Panc1 (cell line): ENCODE results near the gene SPATA18. TPM values are rescaled to one million over a fixed set of nuclear protein-coding genes. Genes with fewer than 3 reads are reported as not detected.

Experiments used
- ATAC-seq: fragments of 200-7000 bp; cut with Tn5 transposase; 2 replicates; pipeline ENCODE4 v1.9.1; 2020; ENCODE audit warnings: mild to moderate bottlenecking, moderate library complexity
- BruUV-seq: library from RNA; stranded (reverse); fragments of 400-500 nt; replicated peaks from 2 replicates; lab custom pipeline; 2021; lab: Mats Ljungman, UMichigan
- CTCF ChIA-PET: fragments of 300-600 bp; sonication (Branson Sonifier 250); formaldehyde crosslinking; loops from one replicate; lab custom pipeline; 2022; ENCODE audit warnings: antibody characterized with exemption; lab: Charles Lee
- POLR2A ChIA-PET: fragments of 300-600 bp; sonication (Branson Sonifier 250); formaldehyde crosslinking; loops from one replicate; lab custom pipeline; 2022; ENCODE audit warnings: antibody characterized with exemption; lab: Charles Lee
- DNase-seq: peaks from one replicate; pipeline ENCODE4 v3.0.0-alpha.2; 2010; ENCODE audit warnings: low read depth, low spot score
- H3K27ac ChIP-seq: 2 replicates; pipeline ENCODE4 v1.5.1; 2011; ENCODE audit warnings: mild to moderate bottlenecking, low read length, inconsistent platforms
- H3K27me3 ChIP-seq: fragments of 200-500 bp; sonication (Bioruptor generic); 2 replicates; pipeline ENCODE4 v1.6.0; 2014; ENCODE audit warnings: low read length, inconsistent platforms; ENCODE audit not compliant: control insufficient read depth, insufficient read depth
- H3K36me3 ChIP-seq: fragments of 200-500 bp; sonication (Bioruptor generic); 2 replicates; pipeline ENCODE4 v1.5.1; 2014; ENCODE audit warnings: inconsistent platforms, mild to moderate bottlenecking, low read length, moderate library complexity; ENCODE audit not compliant: control insufficient read depth, insufficient read depth
- H3K4me1 ChIP-seq: 2 replicates; pipeline ENCODE4 v1.5.1; 2011; ENCODE audit warnings: inconsistent platforms, mild to moderate bottlenecking, low read length, moderate library complexity; ENCODE audit not compliant: control insufficient read depth, insufficient read depth
- H3K4me3 ChIP-seq, 2 experiments: 2 replicates each; pipeline ENCODE4 v1.5.1; 2011 to 2012; ENCODE audit warnings: low read depth in 2 of 2, low read length in 2 of 2, mild to moderate bottlenecking in 2 of 2, inconsistent platforms in 1 of 2, moderate library complexity in 1 of 2
- H3K9me3 ChIP-seq: fragments of 200-500 bp; sonication (Bioruptor generic); 2 replicates; pipeline ENCODE4 v1.5.1; 2014; ENCODE audit warnings: low read depth, mild to moderate bottlenecking, inconsistent platforms, low read length, moderate library complexity; ENCODE audit not compliant: control insufficient read depth, insufficient read depth
- POLR2AphosphoS5 ChIP-seq: IDR thresholded peaks from 2 replicates; pipeline ENCODE4 v1.6.1; 2012; ENCODE audit warnings: mild to moderate bottlenecking, low read depth, low read length, moderate library complexity
- REST ChIP-seq, 2 experiments: IDR thresholded peaks; 2 replicates each; pipeline ENCODE4 v1.6.1; 2011 to 2012; ENCODE audit warnings: low read depth in 2 of 2, control low read depth in 1 of 2, low read length in 1 of 2, mild to moderate bottlenecking in 1 of 2, moderate library complexity in 1 of 2; ENCODE audit not compliant: insufficient read depth in 1 of 2
- SIN3A ChIP-seq: IDR thresholded peaks from 2 replicates; pipeline ENCODE4 v1.6.1; 2012; ENCODE audit warnings: low read depth, mild to moderate bottlenecking, low read length, moderate library complexity, borderline replicate concordance; ENCODE audit not compliant: insufficient read depth
- TCF7L2 ChIP-seq: IDR thresholded peaks from 2 replicates; pipeline ENCODE4 v1.6.1; 2011; ENCODE audit warnings: mild to moderate bottlenecking, low read depth, low read length, inconsistent platforms
- in situ Hi-C: cut with HindIII; loops from 2 replicates; pipeline ENCODE4 v1.10.0; 2016; ENCODE audit warnings: low sequenced_read_pairs, low pct_unique_long_range_greater_than_20kb
- intact Hi-C: fragments of 100-400 bp; cut with micrococcal nuclease; formaldehyde crosslinking; loops from one replicate; pipeline ENCODE4 v1.10.0; 2022; ENCODE audit not compliant: unreplicated experiment
- total RNA-seq: library from RNA; stranded (reverse); gene quantifications from one replicate; pipeline ENCODE4 v1.2.1, GENCODE V29; 2021; ENCODE audit not compliant: unreplicated experiment
- TF ChIP-seq, protein P1 (sequence below): fragments of 450-650 bp; IDR thresholded peaks from 2 replicates; pipeline ENCODE4 v1.5.1; 2017; ENCODE audit warnings: mild to moderate bottlenecking

SPATA18 gene
- total RNA-seq, 1 experiment from 2014 or later = 0.39 TPM

DNA sequence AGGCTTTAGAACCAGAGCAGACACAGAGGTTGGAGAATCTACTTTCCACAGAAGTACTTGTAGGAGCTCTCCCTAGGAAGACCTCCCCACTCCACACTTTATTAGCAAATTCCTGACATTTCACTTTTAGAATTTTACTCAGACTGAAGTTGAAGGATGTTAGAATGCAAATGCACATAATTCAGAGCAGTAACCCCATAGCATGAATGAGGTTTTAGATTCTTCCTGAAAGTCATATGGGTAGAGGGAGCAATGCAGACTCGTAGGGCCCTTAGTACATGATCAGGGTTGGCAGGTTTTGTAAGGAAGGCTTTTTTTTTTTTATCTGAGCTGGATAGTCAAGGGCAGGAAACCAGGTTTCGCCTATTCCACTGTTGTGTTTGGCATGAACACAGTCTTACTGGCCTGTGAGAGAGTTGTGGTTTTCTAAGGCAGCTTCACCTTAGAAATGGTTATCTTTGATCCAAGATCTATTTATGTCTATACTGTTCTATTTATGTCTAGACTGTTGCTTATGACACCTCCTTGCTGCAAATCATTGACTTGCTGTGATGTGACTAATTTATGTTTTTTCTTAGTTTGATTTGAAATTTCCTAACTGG is 48.9 kb downstream of the SPATA18 start:
- no peak for TF ChIP-seq SIN3A
- TF ChIP-seq, protein P1, sequence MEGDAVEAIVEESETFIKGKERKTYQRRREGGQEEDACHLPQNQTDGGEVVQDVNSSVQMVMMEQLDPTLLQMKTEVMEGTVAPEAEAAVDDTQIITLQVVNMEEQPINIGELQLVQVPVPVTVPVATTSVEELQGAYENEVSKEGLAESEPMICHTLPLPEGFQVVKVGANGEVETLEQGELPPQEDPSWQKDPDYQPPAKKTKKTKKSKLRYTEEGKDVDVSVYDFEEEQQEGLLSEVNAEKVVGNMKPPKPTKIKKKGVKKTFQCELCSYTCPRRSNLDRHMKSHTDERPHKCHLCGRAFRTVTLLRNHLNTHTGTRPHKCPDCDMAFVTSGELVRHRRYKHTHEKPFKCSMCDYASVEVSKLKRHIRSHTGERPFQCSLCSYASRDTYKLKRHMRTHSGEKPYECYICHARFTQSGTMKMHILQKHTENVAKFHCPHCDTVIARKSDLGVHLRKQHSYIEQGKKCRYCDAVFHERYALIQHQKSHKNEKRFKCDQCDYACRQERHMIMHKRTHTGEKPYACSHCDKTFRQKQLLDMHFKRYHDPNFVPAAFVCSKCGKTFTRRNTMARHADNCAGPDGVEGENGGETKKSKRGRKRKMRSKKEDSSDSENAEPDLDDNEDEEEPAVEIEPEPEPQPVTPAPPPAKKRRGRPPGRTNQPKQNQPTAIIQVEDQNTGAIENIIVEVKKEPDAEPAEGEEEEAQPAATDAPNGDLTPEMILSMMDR = no peak
- no peak for TF ChIP-seq POLR2AphosphoS5
- TF ChIP-seq TCF7L2 = no peak
- no peak for TF ChIP-seq REST (IDR thresholded peaks at IDR 0.05; ENCODE audit: insufficient read depth in 1 of 2, low read depth in 2 of 2, low read length in 1 of 2)
- CTCF ChIA-PET = no interaction called here
- BruUV-seq = no TSS peak
- H3K27me3 ChIP-seq = no peaks in the 10 kb centered on the region
- no peak for DNase-seq
- in situ Hi-C loops (no loop called here), intact Hi-C loops (no loop called here)
- no peak overlapping the region for H3K27ac ChIP-seq
- POLR2A ChIA-PET = no interaction called here
- H3K36me3 ChIP-seq = no peaks in the 10 kb centered on the region
- H3K4me3 ChIP-seq = no peak overlapping the region
- no peak for ATAC-seq
- H3K9me3 ChIP-seq = no peaks in the 10 kb centered on the region
- no peaks in the 10 kb centered on the region for H3K4me1 ChIP-seq

DNA sequence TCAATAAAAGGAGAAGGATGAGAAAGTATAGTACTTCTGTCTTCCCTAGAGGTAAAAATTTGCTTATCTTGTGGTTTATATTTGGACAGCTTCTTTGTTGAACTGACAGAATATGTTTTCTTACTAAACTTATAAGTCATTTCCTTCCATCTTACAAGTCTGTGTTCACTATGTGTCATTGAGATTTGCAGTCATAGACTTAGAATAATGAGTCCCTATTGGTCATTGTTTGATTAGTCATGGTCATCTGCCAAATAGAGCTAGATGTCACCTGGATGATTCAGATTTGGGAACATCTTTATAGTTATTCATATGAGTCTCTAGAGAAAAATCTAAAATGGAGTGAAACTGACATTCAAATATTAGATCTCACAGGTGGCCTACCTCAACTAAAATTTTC is 51.5 kb downstream of the SPATA18 start:
- TF ChIP-seq POLR2AphosphoS5 (no peak), TCF7L2 (no peak), REST (IDR thresholded peaks at IDR 0.05; ENCODE audit: insufficient read depth in 1 of 2, low read depth in 2 of 2, low read length in 1 of 2) (no peak), SIN3A (no peak)
- TF ChIP-seq, protein P1 = no peak
- in situ Hi-C loops = no loop called here
- BruUV-seq = no TSS peak
- Histone ChIP-seq H3K4me3 (no peak overlapping the region), H3K9me3 (no peaks in the 10 kb centered on the region), H3K27ac (no peak overlapping the region), H3K36me3 (no peaks in the 10 kb centered on the region), H3K27me3 (no peaks in the 10 kb centered on the region), H3K4me1 (no peaks in the 10 kb centered on the region)
- CTCF ChIA-PET = no interaction called here
- DNase-seq (peak; percentile 69), ATAC-seq (no peak)
- intact Hi-C loops = no loop called here
- POLR2A ChIA-PET = no interaction called here
